SK-N-MC (cell line): ENCODE data around the gene ZNF362.

Source experiments
- DNase-seq: peaks from one replicate; pipeline ENCODE4 v3.0.0-alpha.2; 2011; ENCODE audit warnings: low read depth, low spot score
- H3K27ac ChIP-seq: fragments of 200-600 bp; sonication (generic); 2 replicates; pipeline ENCODE4 v1.5.1; 2016; ENCODE audit warnings: mixed run types
- H3K36me3 ChIP-seq: fragments of 200-600 bp; sonication (generic); 2 replicates; pipeline ENCODE4 v1.6.1; 2017; ENCODE audit warnings: antibody characterized with exemption, low read length, mixed read lengths; ENCODE audit not compliant: insufficient read depth
- H3K4me3 ChIP-seq: fragments of 200-600 bp; sonication (generic); 2 replicates; pipeline ENCODE4 v1.5.1; 2016
- H3K9ac ChIP-seq: fragments of 200-600 bp; sonication (generic); 2 replicates; pipeline ENCODE4 v1.8.0; 2017; ENCODE audit warnings: mixed run types, mixed read lengths; ENCODE audit not compliant: insufficient read length
- H3K9me3 ChIP-seq: fragments of 200-600 bp; sonication (generic); 2 replicates; pipeline ENCODE4 v1.6.1; 2017; ENCODE audit warnings: low read depth, mild to moderate bottlenecking, antibody characterized with exemption, low read length, moderate library complexity, mixed read lengths
- EZH2 ChIP-seq: fragments of 200-600 bp; sonication (generic); IDR thresholded peaks from one replicate; pipeline ENCODE4 v1.6.1; 2017; ENCODE audit warnings: antibody characterized with exemption
- FOXP2 ChIP-seq: optimal IDR thresholded peaks from 2 replicates; pipeline ENCODE3; 2011; ENCODE audit warnings: mild to moderate bottlenecking, moderate library complexity; ENCODE audit not compliant: insufficient read depth; ENCODE audit errors: extremely low read length, control extremely low read depth
- POLR2AphosphoS5 ChIP-seq: IDR thresholded peaks from 2 replicates; pipeline ENCODE4 v1.6.1; 2012; ENCODE audit warnings: mild to moderate bottlenecking, low read depth, low read length, borderline replicate concordance

ZNF362 gene

DNA sequence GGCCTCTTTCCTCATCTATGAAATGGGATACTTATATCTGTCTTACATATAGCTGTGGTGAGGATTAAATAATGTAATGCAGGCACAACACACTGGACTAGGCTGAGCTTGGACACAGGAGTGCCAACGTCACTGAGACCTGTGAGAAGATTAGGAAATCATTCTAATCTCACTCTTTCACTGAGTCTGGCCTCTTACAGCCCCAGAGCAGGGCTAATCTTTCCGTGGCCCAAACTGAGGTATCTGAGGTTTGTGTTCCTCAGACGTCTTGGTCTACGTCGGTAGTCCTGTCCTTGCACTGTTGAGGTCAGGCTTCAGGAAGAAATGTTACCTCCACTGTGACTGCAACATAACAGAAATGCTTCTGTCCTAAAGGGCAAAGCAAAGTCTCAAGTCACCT is 87.2 kb downstream of the ZNF362 start:
- Histone ChIP-seq H3K9me3 (no peaks in the 10 kb centered on the region), H3K4me3 (no peak overlapping the region), H3K9ac (no peak overlapping the region), H3K27ac (peak overlapping the region; percentile 51), H3K36me3 (peaks cover 40% of the 10 kb centered on the region)
- DNase-seq = no peak
- TF ChIP-seq FOXP2 = no peak
- no peak for TF ChIP-seq POLR2AphosphoS5
- no peak for TF ChIP-seq EZH2

DNA sequence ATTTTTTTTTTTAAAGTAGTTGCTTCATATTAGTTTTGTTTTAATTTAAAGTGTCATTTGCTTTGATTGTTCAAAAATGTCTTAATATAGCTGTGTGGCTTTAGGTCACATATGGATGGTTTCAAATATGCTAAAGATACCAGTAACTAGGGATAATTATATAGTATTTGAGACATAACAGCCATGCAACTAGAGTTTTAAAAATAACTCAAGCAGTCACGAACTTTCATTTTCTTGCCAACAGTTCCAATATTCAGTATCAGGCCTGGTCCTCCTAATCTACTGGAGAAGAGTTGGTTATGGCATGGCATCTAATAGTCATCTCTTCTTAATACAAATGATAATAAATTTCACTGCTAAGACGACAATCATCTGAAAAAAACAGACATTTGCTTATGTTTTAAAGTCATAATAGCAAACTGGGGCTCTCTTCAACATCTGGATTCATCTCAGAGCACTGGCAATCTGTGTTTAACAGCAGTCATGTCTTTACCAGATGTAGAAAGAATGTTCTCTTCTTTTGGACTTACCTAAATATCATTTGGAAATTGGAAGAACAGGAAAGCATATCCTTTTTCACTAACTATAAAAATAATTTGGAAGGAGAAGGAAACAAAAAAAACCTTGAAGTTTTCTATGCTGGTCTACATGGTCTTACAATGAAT is 88.7 kb downstream of the ZNF362 start:
- no peak overlapping the region for H3K9ac ChIP-seq
- no peaks in the 10 kb centered on the region for H3K9me3 ChIP-seq
- peaks cover 40% of the 10 kb centered on the region for H3K36me3 ChIP-seq
- no peak overlapping the region for H3K4me3 ChIP-seq
- H3K27ac ChIP-seq = 0 out of 2 replicates have a peak overlapping the region, but pooled peaks have one; percentile 2
- no peak for TF ChIP-seq POLR2AphosphoS5
- TF ChIP-seq EZH2 = no peak
- TF ChIP-seq FOXP2 = no peak
- no peak for DNase-seq

DNA sequence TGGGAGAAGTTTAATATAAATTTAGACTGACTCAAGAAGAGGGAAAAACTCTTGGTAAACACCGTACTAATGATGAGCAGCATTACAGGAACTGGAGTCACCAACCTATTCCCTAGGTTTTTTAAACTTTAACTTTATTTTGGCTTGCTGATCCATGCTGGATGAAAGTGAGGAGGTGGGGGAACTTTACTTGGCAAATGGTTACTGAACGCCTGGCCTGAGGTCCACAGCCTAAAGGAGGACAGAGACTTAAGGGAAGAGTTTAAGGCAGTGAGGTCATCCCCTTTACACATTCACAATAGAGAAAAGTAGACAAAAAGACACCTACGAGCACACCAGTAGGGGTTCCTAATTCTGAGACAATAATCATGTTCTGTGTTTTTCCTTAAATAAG is 90.2 kb downstream of the ZNF362 start:
- no peak for DNase-seq
- no peak overlapping the region for H3K9ac ChIP-seq
- 0 out of 2 replicates have a peak overlapping the region, but pooled peaks have one; percentile 9 for H3K27ac ChIP-seq
- peaks cover 40% of the 10 kb centered on the region for H3K36me3 ChIP-seq
- H3K4me3 ChIP-seq = peak overlapping the region; percentile 95
- no peak for TF ChIP-seq POLR2AphosphoS5
- no peak for TF ChIP-seq EZH2
- no peak for TF ChIP-seq FOXP2
- no peaks in the 10 kb centered on the region for H3K9me3 ChIP-seq

DNA sequence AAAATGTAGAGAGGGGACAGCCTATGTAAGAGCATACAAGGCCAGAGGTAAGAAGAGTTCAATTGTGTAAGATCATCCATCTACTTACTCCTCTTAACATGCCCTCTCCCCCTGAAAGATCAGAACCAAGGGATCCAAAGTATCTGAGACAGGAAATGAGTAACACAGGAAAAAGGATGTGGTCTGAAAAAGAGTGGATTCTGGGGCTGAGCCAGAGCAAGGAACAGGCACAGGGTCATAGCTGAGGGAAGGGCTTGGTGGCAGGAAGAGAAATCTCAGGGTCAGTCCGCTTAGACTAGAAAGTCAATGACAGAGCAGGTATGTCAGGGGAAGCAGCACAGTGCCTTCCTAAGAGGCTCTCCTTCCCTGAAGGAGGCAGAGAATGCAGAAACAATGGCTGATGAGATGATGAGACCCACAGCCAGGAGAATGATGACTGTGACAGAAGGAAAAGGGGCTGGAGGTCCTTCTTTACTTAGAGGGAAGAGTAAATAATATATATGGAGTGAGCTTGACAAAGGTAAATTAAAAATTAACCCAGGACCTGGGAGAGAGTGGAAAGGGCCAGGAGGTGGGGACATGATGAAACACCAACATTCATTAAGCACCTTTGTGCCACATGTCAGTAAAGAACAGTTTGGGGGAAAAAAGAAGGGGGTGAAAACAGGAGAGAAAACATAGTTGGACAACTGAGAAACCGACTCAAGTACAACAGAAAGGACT is 90.8 kb downstream of the ZNF362 start:
- Histone ChIP-seq H3K27ac (peak overlapping the region; percentile 10), H3K36me3 (peaks cover 34% of the 10 kb centered on the region), H3K4me3 (peak overlapping the region; percentile 95), H3K9ac (no peak overlapping the region), H3K9me3 (no peaks in the 10 kb centered on the region)
- TF ChIP-seq EZH2 = no peak
- no peak; the same call in 1 of the 2 replicates for TF ChIP-seq POLR2AphosphoS5
- no peak for TF ChIP-seq FOXP2
- DNase-seq = no peak

DNA sequence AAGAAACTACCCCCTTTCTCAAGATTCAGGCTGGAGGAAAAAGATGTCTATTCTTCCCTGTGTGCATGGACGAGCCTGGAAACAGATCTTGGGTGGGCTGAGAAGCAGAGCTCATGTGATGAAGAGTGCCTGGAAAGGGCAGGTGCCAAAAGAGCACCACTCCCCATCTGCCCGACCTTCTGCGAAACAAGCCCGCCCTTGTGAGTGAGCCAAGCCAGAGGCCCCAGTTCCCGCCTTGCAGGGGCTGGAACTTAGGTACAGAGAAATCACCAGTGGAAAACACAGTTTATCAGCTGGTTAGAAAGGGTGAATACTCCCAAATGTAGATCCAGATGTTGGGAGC is 91.3 kb downstream of the ZNF362 start:
- no peak for DNase-seq
- H3K9me3 ChIP-seq = no peaks in the 10 kb centered on the region
- H3K36me3 ChIP-seq = peaks cover 31% of the 10 kb centered on the region
- H3K27ac ChIP-seq = no peak overlapping the region; the same call in 1 of the 2 replicates
- H3K4me3 ChIP-seq = peak overlapping the region; percentile 95
- peak overlapping the region; percentile 96 for H3K9ac ChIP-seq
- TF ChIP-seq FOXP2 = no peak
- TF ChIP-seq EZH2 = no peak
- no peak for TF ChIP-seq POLR2AphosphoS5

DNA sequence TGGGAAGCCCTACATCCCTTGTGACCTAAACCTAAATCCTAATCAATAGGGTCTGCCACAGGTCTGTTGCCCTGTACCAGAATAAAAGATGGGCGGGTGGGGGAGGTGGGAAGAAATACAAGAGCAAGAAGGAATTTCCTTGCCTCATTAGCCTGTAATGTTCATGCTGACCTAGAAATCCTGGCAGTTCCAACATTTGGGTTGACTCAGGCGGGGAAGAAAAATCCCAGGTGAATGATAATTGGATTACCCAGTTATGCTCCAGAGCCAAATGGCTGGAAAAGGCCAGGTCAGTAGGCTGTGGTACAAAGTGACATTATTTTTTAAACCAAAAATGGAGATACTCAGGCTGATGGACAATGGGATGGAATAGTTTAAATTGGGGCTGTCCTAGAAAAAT is 91.9 kb downstream of the ZNF362 start:
- peak overlapping the region; percentile 95 for H3K4me3 ChIP-seq
- H3K9ac ChIP-seq = peak overlapping the region; percentile 96
- no peak for DNase-seq
- H3K27ac ChIP-seq = no peak overlapping the region
- no peak for TF ChIP-seq POLR2AphosphoS5
- no peak for TF ChIP-seq FOXP2
- no peak for TF ChIP-seq EZH2
- no peaks in the 10 kb centered on the region for H3K9me3 ChIP-seq
- peaks cover 28% of the 10 kb centered on the region for H3K36me3 ChIP-seq

DNA sequence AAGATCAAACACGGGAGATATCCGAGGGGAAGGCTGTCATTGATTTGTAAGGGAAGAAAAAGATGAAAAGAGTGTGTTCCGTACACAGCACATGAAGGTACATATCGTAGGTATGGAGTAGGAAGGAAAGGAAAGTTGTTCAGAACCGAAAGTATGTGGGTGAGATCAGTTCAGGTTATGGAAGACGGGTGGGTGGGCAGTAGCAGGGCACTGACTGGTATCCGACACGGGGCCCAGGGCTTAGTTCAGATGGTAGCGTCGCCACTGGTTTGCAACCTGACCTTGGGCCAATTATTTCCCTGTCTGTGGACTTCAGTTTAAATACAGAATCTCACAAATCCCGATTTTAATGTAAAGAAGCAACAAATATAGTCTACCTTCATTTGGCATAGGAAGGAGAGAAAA is 92.4 kb downstream of the ZNF362 start:
- 0 out of 2 replicates have a peak overlapping the region, but pooled peaks have one; percentile 27 for H3K27ac ChIP-seq
- peak overlapping the region; percentile 96 for H3K9ac ChIP-seq
- TF ChIP-seq POLR2AphosphoS5 = no peak
- TF ChIP-seq FOXP2 = no peak
- no peak for TF ChIP-seq EZH2
- H3K36me3 ChIP-seq = peaks cover 25% of the 10 kb centered on the region
- peak overlapping the region; percentile 95 for H3K4me3 ChIP-seq
- no peaks in the 10 kb centered on the region for H3K9me3 ChIP-seq
- DNase-seq = no peak

DNA sequence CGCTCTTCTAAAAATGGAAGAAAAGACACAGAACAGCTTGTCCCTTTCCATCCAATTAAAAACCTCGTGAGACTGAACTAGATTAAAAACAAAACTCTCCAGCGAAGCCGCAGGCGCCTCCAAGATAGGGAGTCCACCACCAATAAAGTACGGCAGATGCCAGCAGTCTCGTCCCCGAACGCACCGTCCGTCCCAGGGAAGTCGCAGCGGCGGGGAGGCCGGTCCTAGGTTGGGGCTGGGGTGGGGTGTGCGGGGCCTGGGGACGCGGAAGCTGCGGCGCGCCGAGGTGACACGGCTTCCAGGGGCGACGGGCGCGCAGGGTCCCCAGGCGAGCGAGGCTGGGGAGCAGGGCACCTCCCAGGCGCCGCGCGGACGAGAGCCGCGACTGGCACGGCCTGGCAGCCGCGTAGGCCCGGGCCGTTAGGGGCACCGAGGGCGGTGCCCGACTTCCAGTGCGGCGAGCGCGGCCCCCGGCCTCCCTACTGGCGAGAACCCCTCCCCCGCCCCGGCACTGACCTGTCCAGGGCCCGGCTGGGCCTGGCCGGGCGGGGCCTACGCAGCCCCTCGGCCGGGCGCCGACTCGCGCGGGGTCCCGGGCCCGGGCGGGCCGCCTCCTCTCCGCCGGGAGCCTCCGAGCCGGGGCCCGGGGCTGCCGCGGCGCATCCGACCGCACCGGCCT is 92.9 kb downstream of the ZNF362 start:
- Histone ChIP-seq H3K9me3 (no peaks in the 10 kb centered on the region), H3K36me3 (peaks cover 19% of the 10 kb centered on the region), H3K9ac (peak overlapping the region; percentile 96), H3K4me3 (peak overlapping the region; percentile 95), H3K27ac (0 out of 2 replicates have a peak overlapping the region, but pooled peaks have one; percentile 27)
- no peak for TF ChIP-seq POLR2AphosphoS5
- TF ChIP-seq FOXP2 = no peak
- TF ChIP-seq EZH2 = no peak
- DNase-seq = no peak
